Thoracic aorta (tissue), 2 donors: ENCODE results near the gene COQ10A. TPM values are rescaled to one million over a fixed set of nuclear protein-coding genes. Genes with fewer than 3 reads are reported as not detected.
"Not testable (repeated sequence)": the region's sequence is repeated elsewhere in the genome, so short reads cannot be mapped to it uniquely, and the experiment has no call there.

Experiments used
- ATAC-seq: fragments of 150-250 bp; one replicate; pipeline ENCODE4 v1.8.0; 2017; ENCODE audit warnings: low read depth; ENCODE audit not compliant: insufficient number of reproducible peaks, low FRiP score
- DNase-seq: peaks from one replicate; pipeline ENCODE4 v3.0.0-alpha.2; 2020; ENCODE audit warnings: low spot score
- H3K27ac ChIP-seq, 2 donors: fragments of 200-600 bp; sonication (generic); 1 replicate in 1 of 2; 2 replicates in 1 of 2; pipeline ENCODE4 v1.5.1; 2016; ENCODE audit warnings: mild to moderate bottlenecking in 2 of 2, moderate library complexity in 2 of 2
- H3K27me3 ChIP-seq: fragments of 200-600 bp; sonication (generic); replicated peaks from 2 replicates; pipeline ENCODE4 v1.6.0; 2016; ENCODE audit warnings: mild to moderate bottlenecking; ENCODE audit not compliant: insufficient read depth
- H3K36me3 ChIP-seq: fragments of 200-600 bp; sonication (generic); one replicate; pipeline ENCODE4 v1.5.1; 2016
- H3K4me1 ChIP-seq, 2 donors: fragments of 200-600 bp; sonication (generic); 1 replicate in 1 of 2; 2 replicates in 1 of 2; pipeline versions ENCODE4 v1.5.1 to v1.6.0; 2016; ENCODE audit warnings: low read depth in 2 of 2, mild to moderate bottlenecking in 1 of 2; ENCODE audit not compliant: control insufficient read depth in 1 of 2
- H3K4me3 ChIP-seq: fragments of 200-600 bp; sonication (generic); 2 replicates; pipeline ENCODE4 v1.5.1; 2016; ENCODE audit warnings: mild to moderate bottlenecking
- H3K9me3 ChIP-seq: fragments of 200-600 bp; sonication (generic); 2 replicates; pipeline ENCODE4 v1.5.1; 2016
- CTCF ChIP-seq: fragments of 200-600 bp; sonication (generic); IDR thresholded peaks from one replicate; pipeline ENCODE4 v1.5.1; 2019; ENCODE audit warnings: antibody characterized with exemption
- total RNA-seq, 2 donors: library from RNA; depleted of rRNA; stranded (reverse); fragments of >200 nt; gene quantifications; one replicate each; pipeline versions ENCODE4 v1.1.0 to v1.2.3, GENCODE V29; 2016

COQ10A gene
- total RNA-seq, 2 donors from 2014 or later: 14.6 to 26.3 TPM

- peak within 1 kb of the TSS; percentile 73 to 75 for H3K27ac ChIP-seq
- H3K36me3 ChIP-seq: peaks cover 24% of the 10 kb centered on the region
- DNase-seq (no peak), ATAC-seq (peak; percentile 93)
- TF ChIP-seq CTCF: peak; percentile 62
- no peaks in the 10 kb centered on the region for H3K27me3 ChIP-seq
- H3K4me1 ChIP-seq: peaks cover 13 to 30% of the 10 kb centered on the region in 2 donors
- H3K9me3 ChIP-seq: no peaks in the 10 kb centered on the region
- peak within 1 kb of the TSS; percentile 85 for H3K4me3 ChIP-seq
These were observed 8.5 kb upstream of the COQ10A start, which contains the start of gene ANKRD52 for GRCh38 chr12:56258068-56258819. ANKRD52 (minus strand) TSS chr12:56258384; CDS start chr12:56258269, 115 bp downstream.

GRCh38 chr12:56258820-56259183 is 7.9 kb upstream of the COQ10A start:
- Histone ChIP-seq H3K27ac (peak overlapping the region; percentile 73 to 75), H3K9me3 (no peaks in the 10 kb centered on the region), H3K4me3 (peak overlapping the region; percentile 85), H3K36me3 (peaks cover 18% of the 10 kb centered on the region), H3K27me3 (no peaks in the 10 kb centered on the region), H3K4me1 (peaks cover 13 to 30% of the 10 kb centered on the region in 2 donors)
- ATAC-seq (no peak), DNase-seq (no peak)
- TF ChIP-seq CTCF: no peak

GRCh38 chr12:56260380-56260779 is 6.4 kb upstream of the COQ10A start:
- no peak for DNase-seq
- no peak for ATAC-seq
- Histone ChIP-seq H3K27me3 (no peaks in the 10 kb centered on the region), H3K9me3 (no peaks in the 10 kb centered on the region), H3K4me1 (peaks cover 13 to 30% of the 10 kb centered on the region in 2 donors), H3K4me3 (no peak overlapping the region), H3K27ac (no peak overlapping the region), H3K36me3 (peaks cover 4% of the 10 kb centered on the region)
- TF ChIP-seq CTCF: no peak

- Histone ChIP-seq H3K27ac (no peak overlapping the region), H3K9me3 (no peaks in the 10 kb centered on the region), H3K4me3 (no peak overlapping the region), H3K36me3 (no peaks in the 10 kb centered on the region), H3K27me3 (no peaks in the 10 kb centered on the region), H3K4me1 (peaks cover 13 to 25% of the 10 kb centered on the region in 2 donors)
- DNase-seq (no peak), ATAC-seq (no peak)
- TF ChIP-seq CTCF: no peak
These were observed 5.8 kb upstream of the COQ10A start for GRCh38 chr12:56260921-56261320.

GRCh38 chr12:56261503-56262232 is 5.1 kb upstream of the COQ10A start:
- ATAC-seq (no peak), DNase-seq (no peak)
- H3K27ac ChIP-seq: no peak overlapping the region
- no peaks in the 10 kb centered on the region for H3K36me3 ChIP-seq
- no peak overlapping the region for H3K4me3 ChIP-seq
- no peaks in the 10 kb centered on the region for H3K27me3 ChIP-seq
- no peak for TF ChIP-seq CTCF
- no peaks in the 10 kb centered on the region for H3K9me3 ChIP-seq
- peaks cover 12 to 17% of the 10 kb centered on the region in 2 donors for H3K4me1 ChIP-seq

- not testable (repeated sequence) for H3K36me3 ChIP-seq, DNase-seq, H3K27me3 ChIP-seq, ATAC-seq, H3K4me3 ChIP-seq, H3K9me3 ChIP-seq, H3K27ac ChIP-seq
- H3K4me1 ChIP-seq: peaks cover 10 to 15% of the 10 kb centered on the region in 2 donors
These were observed 3.8 kb upstream of the COQ10A start for GRCh38 chr12:56262955-56263354.

GRCh38 chr12:56266068-56266692 is 562 bp upstream of the COQ10A start:
- not testable (repeated sequence) for H3K9me3 ChIP-seq, H3K36me3 ChIP-seq, ATAC-seq, DNase-seq, H3K27me3 ChIP-seq
- Histone ChIP-seq H3K27ac (peak overlapping the region; percentile 95 to 98), H3K4me3 (peak overlapping the region; percentile 98), H3K4me1 (peaks cover 10 to 19% of the 10 kb centered on the region in 2 donors)
